GM12878 (cell line): Measurements from ENCODE around the gene TUBGCP2. TPM values are rescaled to one million over a fixed set of nuclear protein-coding genes. Genes with fewer than 3 reads are reported as not detected.

Source experiments
- BCL11A ChIP-seq: IDR thresholded peaks from 2 replicates; pipeline ENCODE4 v1.6.1; 2011; ENCODE audit warnings: low read depth, low read length
- BCL3 ChIP-seq: IDR thresholded peaks from 2 replicates; pipeline ENCODE4 v1.6.1; 2011; ENCODE audit warnings: borderline replicate concordance, low read depth, mild to moderate bottlenecking, moderate library complexity, low read length; ENCODE audit not compliant: insufficient read depth, poor library complexity, severe bottlenecking
- CHD1 ChIP-seq: IDR thresholded peaks from 2 replicates; pipeline ENCODE4 v1.6.1; 2012; ENCODE audit warnings: low read depth, low read length, improper control_type of control experiment
- CREM ChIP-seq: IDR thresholded peaks from 2 replicates; pipeline ENCODE4 v1.6.1; 2014; ENCODE audit warnings: antibody characterized with exemption, low read depth
- ETV6 ChIP-seq, 2 experiments: fragments of 450-650 bp in 1 of 2; IDR thresholded peaks in 1 of 2; conservative IDR thresholded peaks in 1 of 2; 2 replicates each; pipeline ENCODE4 v1.6.1; 2014; ENCODE audit warnings: antibody characterized with exemption in 1 of 2, borderline replicate concordance in 1 of 2, low read depth in 1 of 2, mild to moderate bottlenecking in 1 of 2, moderate library complexity in 1 of 2
- IKZF2 ChIP-seq, 2 experiments: fragments of 450-650 bp; IDR thresholded peaks; 2 replicates each; pipeline ENCODE4 v1.6.1; 2017; ENCODE audit warnings: mild to moderate bottlenecking in 2 of 2, moderate library complexity in 2 of 2
- IRF4 ChIP-seq: IDR thresholded peaks from 2 replicates; pipeline ENCODE4 v1.6.1; 2011; ENCODE audit warnings: low read depth, low read length
- KDM1A ChIP-seq: fragments of 200-600 bp; sonication (generic); IDR thresholded peaks from 2 replicates; pipeline ENCODE4 v1.6.1; 2016; ENCODE audit warnings: borderline replicate concordance
- MEF2A ChIP-seq: IDR thresholded peaks from 2 replicates; pipeline ENCODE4 v1.6.1; 2011; ENCODE audit warnings: low read depth, mild to moderate bottlenecking, low read length, moderate library complexity; ENCODE audit not compliant: insufficient read depth
- MTA3 ChIP-seq: IDR thresholded peaks from 2 replicates; pipeline ENCODE4 v1.6.1; 2012; ENCODE audit warnings: low read length, inconsistent platforms, borderline replicate concordance
- NR2C1 ChIP-seq: fragments of 450-650 bp; IDR thresholded peaks from 2 replicates; pipeline ENCODE4 v1.6.1; 2017; ENCODE audit warnings: antibody characterized with exemption, mild to moderate bottlenecking, moderate library complexity
- PAX8 ChIP-seq: fragments of 450-650 bp; IDR thresholded peaks from 2 replicates; pipeline ENCODE4 v1.6.1; 2017; ENCODE audit warnings: mild to moderate bottlenecking, moderate library complexity
- POLR2A ChIP-seq: IDR thresholded peaks from 2 replicates; pipeline ENCODE4 v1.6.1; 2011; ENCODE audit warnings: low read depth, mild to moderate bottlenecking, low read length
- RB1 ChIP-seq: fragments of 450-650 bp; formaldehyde crosslinking; IDR thresholded peaks from 2 replicates; pipeline ENCODE4 v1.6.1; 2017; ENCODE audit warnings: mild to moderate bottlenecking, borderline replicate concordance
- RELA ChIP-seq: fragments of 450-650 bp; IDR thresholded peaks from 2 replicates; pipeline ENCODE4 v1.8.0; 2014; ENCODE audit warnings: borderline replicate concordance; ENCODE audit not compliant: partially characterized antibody
- SIN3A ChIP-seq: IDR thresholded peaks from 2 replicates; pipeline ENCODE4 v1.6.1; 2012; ENCODE audit warnings: low read depth, low read length, improper control_type of control experiment
- SMARCA5 ChIP-seq: fragments of 450-650 bp; IDR thresholded peaks from 2 replicates; pipeline ENCODE4 v1.6.1; 2017; ENCODE audit warnings: mild to moderate bottlenecking
- SP1 ChIP-seq: IDR thresholded peaks from one replicate; pipeline ENCODE4 v1.6.1; 2011; ENCODE audit warnings: low read depth, low read length
- SRF ChIP-seq, 2 experiments: IDR thresholded peaks; 2 replicates each; pipeline ENCODE4 v1.6.1; 2011; ENCODE audit warnings: low read depth in 2 of 2, low read length in 2 of 2, mild to moderate bottlenecking in 1 of 2, moderate library complexity in 1 of 2
- TAF1 ChIP-seq: IDR thresholded peaks from 2 replicates; pipeline ENCODE4 v1.6.1; 2011; ENCODE audit warnings: mild to moderate bottlenecking, low read depth, low read length, borderline replicate concordance
- TARDBP ChIP-seq: IDR thresholded peaks from 2 replicates; pipeline ENCODE4 v1.6.1; 2016; ENCODE audit warnings: borderline replicate concordance
- TCF12 ChIP-seq: IDR thresholded peaks from 2 replicates; pipeline ENCODE4 v1.6.1; 2011; ENCODE audit warnings: low read depth, mild to moderate bottlenecking, low read length
- TCF3 ChIP-seq: IDR thresholded peaks from 2 replicates; pipeline ENCODE4 v1.6.1; 2012; ENCODE audit warnings: low read depth, mild to moderate bottlenecking, low read length, borderline replicate concordance; ENCODE audit not compliant: insufficient read depth
- ZBED1 ChIP-seq: IDR thresholded peaks from 2 replicates; pipeline ENCODE4 v1.6.1; 2016; ENCODE audit warnings: borderline replicate concordance
- ZNF207 ChIP-seq: fragments of 450-650 bp; IDR thresholded peaks from 2 replicates; pipeline ENCODE4 v1.6.1; 2014; ENCODE audit warnings: antibody characterized with exemption, mild to moderate bottlenecking, borderline replicate concordance
- polyA plus RNA-seq, 11 experiments: library from polyadenylated mRNA; depleted of rRNA in 4 of 11; unstranded in 6 of 11; stranded (reverse) in 5 of 11; fragments of >200 nt; fragmentation: Nextera tagmentation in 4 of 11; fragmentation: Illumina TruSeq in 1 of 11; extraction: Ambion mirVana in 4 of 11; extraction: Trizol in 1 of 11; gene quantifications; 1 replicate in 1 of 11; 2 replicates in 10 of 11; pipeline versions ENCODE4 v1.2.1 to v1.2.3, GENCODE V29; 2011 to 2016; ENCODE audit warnings: inconsistent platforms in 2 of 11, missing spikeins in 2 of 11, low read depth in 1 of 11
- total RNA-seq, 4 experiments: library from RNA; depleted of rRNA in 3 of 4; stranded (reverse); fragments of >200 nt in 3 of 4; fragmentation: Illumina TruSeq in 1 of 4; extraction: Trizol in 1 of 4; gene quantifications; 2 replicates each; pipeline versions ENCODE4 v1.2.1 to v1.2.3, GENCODE V29; 2013 to 2021
- TF ChIP-seq, protein P1 (sequence below): fragments of 450-650 bp; IDR thresholded peaks from 2 replicates; pipeline ENCODE4 v1.6.1; 2016; ENCODE audit warnings: mild to moderate bottlenecking
- TF ChIP-seq, protein P2 (sequence below), 3 experiments: IDR thresholded peaks in 2 of 3; conservative IDR thresholded peaks in 1 of 3; 2 replicates each; pipeline ENCODE4 v1.5.1; 2011; ENCODE audit warnings: low read depth in 3 of 3, low read length in 3 of 3, mild to moderate bottlenecking in 3 of 3, control low read depth in 2 of 3, moderate library complexity in 2 of 3, inconsistent platforms in 1 of 3, mixed read lengths in 1 of 3; ENCODE audit not compliant: control insufficient read depth in 2 of 3, insufficient read depth in 1 of 3; ENCODE audit errors: extremely low read depth in 1 of 3

Gene TUBGCP2
- total and polyA plus RNA-seq, 10 of the 15 experiments (the other 5 are each of a cell fraction or from before 2014, with no cell fraction given) = 4.8 to 47.1 (median 34.7) TPM

- peak; percentile 76 for TF ChIP-seq SP1
- TF ChIP-seq ETV6 (conservative IDR thresholded peaks at IDR 0.05 in 1 of 2, IDR thresholded peaks at IDR 0.05 in 1 of 2; ENCODE audit: borderline replicate concordance in 1 of 2, low read depth in 1 of 2) = peak in 1 of 2 experiments; percentile 82; a peak in 2 of 4 replicates
- peak; percentile 68 for TF ChIP-seq POLR2A
- TF ChIP-seq TARDBP = 0 out of 2 replicates have a peak, but pooled peaks have one; percentile 58
- TF ChIP-seq SMARCA5 = peak; percentile 66
- TF ChIP-seq MTA3 = peak; percentile 78; the same call in 1 of the 2 replicates
- peak; percentile 90; the same call in 1 of the 2 replicates for TF ChIP-seq ZBED1
- peak in 1 of 2 experiments; percentile 62; a peak in 2 of 4 replicates for TF ChIP-seq SRF (IDR thresholded peaks at IDR 0.05; ENCODE audit: low read depth in 2 of 2, low read length in 2 of 2)
- peak; percentile 90 for TF ChIP-seq BCL3
- peak; percentile 100 for TF ChIP-seq RELA
- peak; percentile 94 for TF ChIP-seq TCF3
- TF ChIP-seq SIN3A = peak; percentile 55; the same call in 1 of the 2 replicates
- peak; percentile 51; the same call in 1 of the 2 replicates for TF ChIP-seq MEF2A
- TF ChIP-seq NR2C1 = no peak; the same call in 1 of the 2 replicates
- TF ChIP-seq RB1 = no peak
- no peak for TF ChIP-seq KDM1A
- peak; percentile 93 for TF ChIP-seq CREM
- TF ChIP-seq CHD1 = no peak
- peak; percentile 67; the same call in 1 of the 2 replicates for TF ChIP-seq IRF4
- TF ChIP-seq PAX8 = no peak
- TF ChIP-seq, protein P1, sequence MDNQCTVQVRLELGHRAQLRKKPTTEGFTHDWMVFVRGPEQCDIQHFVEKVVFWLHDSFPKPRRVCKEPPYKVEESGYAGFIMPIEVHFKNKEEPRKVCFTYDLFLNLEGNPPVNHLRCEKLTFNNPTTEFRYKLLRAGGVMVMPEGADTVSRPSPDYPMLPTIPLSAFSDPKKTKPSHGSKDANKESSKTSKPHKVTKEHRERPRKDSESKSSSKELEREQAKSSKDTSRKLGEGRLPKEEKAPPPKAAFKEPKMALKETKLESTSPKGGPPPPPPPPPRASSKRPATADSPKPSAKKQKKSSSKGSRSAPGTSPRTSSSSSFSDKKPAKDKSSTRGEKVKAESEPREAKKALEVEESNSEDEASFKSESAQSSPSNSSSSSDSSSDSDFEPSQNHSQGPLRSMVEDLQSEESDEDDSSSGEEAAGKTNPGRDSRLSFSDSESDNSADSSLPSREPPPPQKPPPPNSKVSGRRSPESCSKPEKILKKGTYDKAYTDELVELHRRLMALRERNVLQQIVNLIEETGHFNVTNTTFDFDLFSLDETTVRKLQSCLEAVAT = 0 out of 2 replicates have a peak, but pooled peaks have one; percentile 26
- TF ChIP-seq IKZF2 (IDR thresholded peaks at IDR 0.05) = peak; percentile 88
- peak; percentile 75 for TF ChIP-seq BCL11A
- TF ChIP-seq, protein P2, sequence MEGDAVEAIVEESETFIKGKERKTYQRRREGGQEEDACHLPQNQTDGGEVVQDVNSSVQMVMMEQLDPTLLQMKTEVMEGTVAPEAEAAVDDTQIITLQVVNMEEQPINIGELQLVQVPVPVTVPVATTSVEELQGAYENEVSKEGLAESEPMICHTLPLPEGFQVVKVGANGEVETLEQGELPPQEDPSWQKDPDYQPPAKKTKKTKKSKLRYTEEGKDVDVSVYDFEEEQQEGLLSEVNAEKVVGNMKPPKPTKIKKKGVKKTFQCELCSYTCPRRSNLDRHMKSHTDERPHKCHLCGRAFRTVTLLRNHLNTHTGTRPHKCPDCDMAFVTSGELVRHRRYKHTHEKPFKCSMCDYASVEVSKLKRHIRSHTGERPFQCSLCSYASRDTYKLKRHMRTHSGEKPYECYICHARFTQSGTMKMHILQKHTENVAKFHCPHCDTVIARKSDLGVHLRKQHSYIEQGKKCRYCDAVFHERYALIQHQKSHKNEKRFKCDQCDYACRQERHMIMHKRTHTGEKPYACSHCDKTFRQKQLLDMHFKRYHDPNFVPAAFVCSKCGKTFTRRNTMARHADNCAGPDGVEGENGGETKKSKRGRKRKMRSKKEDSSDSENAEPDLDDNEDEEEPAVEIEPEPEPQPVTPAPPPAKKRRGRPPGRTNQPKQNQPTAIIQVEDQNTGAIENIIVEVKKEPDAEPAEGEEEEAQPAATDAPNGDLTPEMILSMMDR (IDR thresholded peaks at IDR 0.05 in 2 of 3, conservative IDR thresholded peaks at IDR 0.05 in 1 of 3; ENCODE audit: control insufficient read depth in 2 of 3, extremely low read depth in 1 of 3, insufficient read depth in 1 of 3, low read depth in 3 of 3, low read length in 3 of 3) = peak in 1 of 3 experiments; percentile 11; a peak in 1 of 6 replicates
- TF ChIP-seq ZNF207 = no peak
- TF ChIP-seq TCF12 = peak; percentile 95
- TF ChIP-seq TAF1 = peak; percentile 63; the same call in 1 of the 2 replicates
Measured at GRCh38 chr10:133274751-133275683, 33.7 kb downstream of the TUBGCP2 start (continued).
